Measurements from ENCODE around the gene A1BG.

DNA sequence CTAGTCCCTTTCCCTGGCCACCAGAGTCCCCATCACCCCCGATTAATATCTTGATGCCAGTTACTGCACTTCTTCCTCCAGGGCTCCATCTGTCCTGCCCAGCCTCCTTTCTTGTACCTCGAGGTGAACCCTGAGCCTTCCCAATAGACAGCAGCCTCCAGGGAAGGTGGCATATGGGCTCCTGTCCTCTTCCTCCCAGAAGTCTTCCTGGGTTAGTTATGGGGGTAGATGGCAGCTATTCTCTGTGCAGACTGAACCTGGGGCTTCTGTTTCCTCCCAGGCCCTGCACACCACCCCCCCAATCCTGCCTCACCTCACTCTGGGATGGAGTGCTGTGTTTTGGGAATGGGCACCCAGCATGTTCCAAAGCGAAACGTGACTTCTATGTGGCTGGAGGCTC lies 44.8 kb upstream of the A1BG start:
- TF ChIP-seq POLR2AphosphoS5 (IDR thresholded peaks at IDR 0.05; ENCODE audit: insufficient read depth in 1 of 2, low read depth in 1 of 2) (no peak), POLR2A (IDR thresholded peaks at IDR 0.05) (no peak)
- TF ChIP-seq, protein P1, sequence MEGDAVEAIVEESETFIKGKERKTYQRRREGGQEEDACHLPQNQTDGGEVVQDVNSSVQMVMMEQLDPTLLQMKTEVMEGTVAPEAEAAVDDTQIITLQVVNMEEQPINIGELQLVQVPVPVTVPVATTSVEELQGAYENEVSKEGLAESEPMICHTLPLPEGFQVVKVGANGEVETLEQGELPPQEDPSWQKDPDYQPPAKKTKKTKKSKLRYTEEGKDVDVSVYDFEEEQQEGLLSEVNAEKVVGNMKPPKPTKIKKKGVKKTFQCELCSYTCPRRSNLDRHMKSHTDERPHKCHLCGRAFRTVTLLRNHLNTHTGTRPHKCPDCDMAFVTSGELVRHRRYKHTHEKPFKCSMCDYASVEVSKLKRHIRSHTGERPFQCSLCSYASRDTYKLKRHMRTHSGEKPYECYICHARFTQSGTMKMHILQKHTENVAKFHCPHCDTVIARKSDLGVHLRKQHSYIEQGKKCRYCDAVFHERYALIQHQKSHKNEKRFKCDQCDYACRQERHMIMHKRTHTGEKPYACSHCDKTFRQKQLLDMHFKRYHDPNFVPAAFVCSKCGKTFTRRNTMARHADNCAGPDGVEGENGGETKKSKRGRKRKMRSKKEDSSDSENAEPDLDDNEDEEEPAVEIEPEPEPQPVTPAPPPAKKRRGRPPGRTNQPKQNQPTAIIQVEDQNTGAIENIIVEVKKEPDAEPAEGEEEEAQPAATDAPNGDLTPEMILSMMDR (IDR thresholded peaks at IDR 0.05), result no peak
